LHCN-M2 (cell line): ENCODE data around the gene MAPK8. TPM values are rescaled to one million over a fixed set of nuclear protein-coding genes. Genes with fewer than 3 reads are reported as not detected.
"Not testable (repeated sequence)": the region's sequence is repeated elsewhere in the genome, so short reads cannot be mapped to it uniquely, and the experiment has no call there.

Experiments used
- DNase-seq: peaks from one replicate; pipeline ENCODE4 v3.0.0-alpha.2; 2012; ENCODE audit warnings: low read depth
- total RNA-seq: library from RNA; depleted of rRNA; stranded (reverse); fragments of >200 nt; gene quantifications from 2 replicates; pipeline ENCODE4 v1.2.3, GENCODE V29; 2014

Gene MAPK8
- total RNA-seq, 1 experiment from 2014 or later, result 46.0 TPM

- DNase-seq, result no peak
Measured at GRCh38 chr10:48416584-48417232, 110.2 kb downstream of the MAPK8 start.

GRCh38 chr10:48417374-48417773 is 110.9 kb downstream of the MAPK8 start:
- DNase-seq, result no peak

- no peak for DNase-seq
Measured at GRCh38 chr10:48418189-48418788, 111.8 kb downstream of the MAPK8 start.

- DNase-seq, result no peak
Measured at GRCh38 chr10:48419714-48420113, 113.2 kb downstream of the MAPK8 start.

GRCh38 chr10:48421862-48422261 is 115.4 kb downstream of the MAPK8 start:
- DNase-seq, result not testable (repeated sequence)

- DNase-seq, result no peak
Measured at GRCh38 chr10:48423884-48424283, 117.4 kb downstream of the MAPK8 start.

- no peak for DNase-seq
Measured at GRCh38 chr10:48428896-48429295, 122.4 kb downstream of the MAPK8 start.

- no peak for DNase-seq
Measured at GRCh38 chr10:48429309-48429708, 122.8 kb downstream of the MAPK8 start.

GRCh38 chr10:48430402-48430993 is 124.0 kb downstream of the MAPK8 start:
- DNase-seq, result no peak

GRCh38 chr10:48431871-48432270 is 125.4 kb downstream of the MAPK8 start:
- DNase-seq, result no peak

GRCh38 chr10:48437546-48437945 is 131.1 kb downstream of the MAPK8 start:
- no peak for DNase-seq

GRCh38 chr10:48439031-48439430 is 132.6 kb downstream of the MAPK8 start:
- DNase-seq, result peak; percentile 80

GRCh38 chr10:48439581-48440041 is 133.1 kb downstream of the MAPK8 start:
- peak; percentile 70 for DNase-seq

- DNase-seq, result no peak
Measured at GRCh38 chr10:48440771-48441170, 134.3 kb downstream of the MAPK8 start.

GRCh38 chr10:48442090-48442808 is 135.8 kb downstream of the MAPK8 start:
- no peak for DNase-seq

GRCh38 chr10:48442809-48443177 is 136.3 kb downstream of the MAPK8 start:
- DNase-seq, result no peak

GRCh38 chr10:48444266-48444665 is 137.8 kb downstream of the MAPK8 start:
- peak; percentile 35 for DNase-seq

GRCh38 chr10:48444861-48445841 is 138.7 kb downstream of the MAPK8 start:
- no peak for DNase-seq

- no peak for DNase-seq
Measured at GRCh38 chr10:48445932-48446331, 139.5 kb downstream of the MAPK8 start.

- no peak for DNase-seq
Measured at GRCh38 chr10:48446785-48447184, 140.3 kb downstream of the MAPK8 start.
